A549 treated with GW870086 at 1 μM for 4 hours (cell line): Measurements from ENCODE around the gene POU3F3. TPM values are rescaled to one million over a fixed set of nuclear protein-coding genes. Genes with fewer than 3 reads are reported as not detected.

Experiments used
- total RNA-seq: library from RNA; stranded (reverse); fragments of 200-300 nt; extraction: Qiagen RNA extraction; gene quantifications from 5 replicates; pipeline ENCODE4 v1.2.3, GENCODE V29; 2022; ENCODE audit warnings: low read depth

Gene POU3F3
- not detected in 5 replicates for total RNA-seq

DNA sequence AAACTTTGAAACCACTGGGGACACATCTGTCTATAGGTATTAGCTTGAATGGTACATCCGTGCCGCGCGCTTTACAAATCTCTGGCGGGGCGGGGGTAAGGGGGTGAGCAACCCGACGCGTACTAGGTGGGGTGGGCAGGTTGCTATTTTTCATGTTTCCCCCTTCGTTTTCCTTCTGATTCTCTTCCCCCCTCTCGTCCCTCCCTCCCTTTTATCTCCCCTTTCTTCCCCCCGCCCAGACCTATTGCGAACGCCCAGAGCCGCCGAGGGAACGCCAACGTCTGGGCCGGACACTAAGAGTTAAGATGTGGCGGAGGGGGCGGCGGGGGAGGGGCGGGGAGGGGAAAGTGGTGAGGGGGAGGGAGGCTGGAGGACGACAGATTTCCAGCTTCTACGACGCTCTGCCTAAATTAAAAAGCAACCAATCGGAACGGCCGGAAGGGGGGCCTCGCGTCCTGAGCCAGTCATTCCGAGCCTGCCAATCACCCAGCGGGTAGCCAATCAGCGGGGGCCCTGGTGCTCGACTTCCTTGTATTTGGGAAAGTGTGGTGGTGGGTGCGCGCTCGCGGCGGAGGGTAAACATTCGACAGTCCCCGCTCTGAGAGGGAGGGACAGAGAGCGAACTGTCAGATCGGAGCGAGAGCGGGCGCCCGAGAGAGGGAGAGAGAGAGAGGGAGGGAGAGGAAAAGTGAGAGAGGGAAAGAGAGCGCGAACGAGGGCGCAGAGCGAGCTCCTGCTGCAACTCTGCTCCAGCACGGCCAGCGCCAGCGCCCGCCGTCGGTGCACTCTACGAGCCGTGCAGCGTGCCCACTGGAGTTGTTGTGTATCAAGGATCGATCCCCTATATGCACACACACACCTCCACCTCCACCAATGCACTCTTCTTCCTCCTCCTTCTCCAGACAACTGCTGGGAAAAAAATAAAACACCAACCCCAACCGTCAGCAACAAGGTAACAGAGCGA, at the start of gene POU3F3:
Gene POU3F3 (plus strand): TSS at position 582 of the 964 bp plus-strand sequence. CDS start 1,396 bp downstream, outside the sequence.

Other genes starting within 250 kb of the POU3F3 start
- 29.0 to 33.1 TPM (median 31.2 TPM) in 5 replicates for gene MRPS9, start 184.0 kb downstream of the POU3F3 start, total RNA-seq